ENCODE data around the gene GNG7.

DNA sequence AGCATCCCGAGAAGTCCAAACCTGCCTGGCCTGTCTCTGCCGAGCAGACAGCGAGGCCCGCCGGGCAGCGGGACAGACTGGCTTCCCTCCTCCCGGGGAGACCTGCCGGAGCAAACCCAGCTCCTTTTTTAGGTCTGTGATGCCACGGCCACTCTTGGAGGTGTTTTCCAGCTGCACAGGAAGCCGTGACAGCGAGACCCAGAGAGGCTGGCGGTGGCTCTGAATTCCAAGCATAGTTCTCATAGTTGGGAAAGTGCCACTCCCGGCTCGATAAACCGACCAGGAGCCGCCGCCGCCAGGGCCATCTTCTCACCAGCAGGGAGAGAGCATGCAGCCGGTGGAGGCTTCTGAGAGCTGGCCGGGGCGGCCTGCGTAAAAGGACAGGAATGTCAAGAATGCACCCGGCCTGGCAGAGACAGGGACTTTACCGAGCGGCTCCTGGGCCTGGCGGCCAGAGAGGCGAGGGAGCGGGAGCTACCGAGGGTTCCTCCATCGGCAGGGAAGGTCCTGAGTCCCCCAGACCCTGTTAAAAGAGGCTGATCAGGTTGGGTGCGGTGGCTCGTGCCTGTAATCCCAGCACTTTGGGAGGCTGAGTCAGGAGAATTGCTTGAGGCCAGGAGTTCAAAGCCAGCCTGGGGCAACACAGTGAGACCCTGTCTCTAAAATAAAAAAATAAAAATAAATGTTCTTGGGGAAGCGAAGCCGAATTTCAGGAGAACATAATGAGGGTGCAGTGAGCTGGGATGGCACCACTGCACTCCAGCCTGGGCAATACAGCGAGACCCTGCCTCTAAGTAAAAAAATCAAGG is 161.6 kb downstream of the GNG7 start:
- TF ChIP-seq, protein P1, sequence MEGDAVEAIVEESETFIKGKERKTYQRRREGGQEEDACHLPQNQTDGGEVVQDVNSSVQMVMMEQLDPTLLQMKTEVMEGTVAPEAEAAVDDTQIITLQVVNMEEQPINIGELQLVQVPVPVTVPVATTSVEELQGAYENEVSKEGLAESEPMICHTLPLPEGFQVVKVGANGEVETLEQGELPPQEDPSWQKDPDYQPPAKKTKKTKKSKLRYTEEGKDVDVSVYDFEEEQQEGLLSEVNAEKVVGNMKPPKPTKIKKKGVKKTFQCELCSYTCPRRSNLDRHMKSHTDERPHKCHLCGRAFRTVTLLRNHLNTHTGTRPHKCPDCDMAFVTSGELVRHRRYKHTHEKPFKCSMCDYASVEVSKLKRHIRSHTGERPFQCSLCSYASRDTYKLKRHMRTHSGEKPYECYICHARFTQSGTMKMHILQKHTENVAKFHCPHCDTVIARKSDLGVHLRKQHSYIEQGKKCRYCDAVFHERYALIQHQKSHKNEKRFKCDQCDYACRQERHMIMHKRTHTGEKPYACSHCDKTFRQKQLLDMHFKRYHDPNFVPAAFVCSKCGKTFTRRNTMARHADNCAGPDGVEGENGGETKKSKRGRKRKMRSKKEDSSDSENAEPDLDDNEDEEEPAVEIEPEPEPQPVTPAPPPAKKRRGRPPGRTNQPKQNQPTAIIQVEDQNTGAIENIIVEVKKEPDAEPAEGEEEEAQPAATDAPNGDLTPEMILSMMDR (IDR thresholded peaks at IDR 0.05) = peak in 3 of 4 experiments; percentile 47 to 82 (median 76)
- peak in 1 of 2 donors; percentile 43 for TF ChIP-seq POLR2A (IDR thresholded peaks at IDR 0.05)
- TF ChIP-seq POLR2AphosphoS5 (IDR thresholded peaks at IDR 0.05) = peak; percentile 92
